Inferior parietal cortex (tissue), 1 donor: ENCODE results near the gene SZT2.
"Not testable (repeated sequence)": the region's sequence is repeated elsewhere in the genome, so short reads cannot be mapped to it uniquely, and the experiment has no call there.

ENCODE experiments used
- DNase-seq: peaks from one replicate; pipeline ENCODE4 v3.0.0-alpha.2; 2016; ENCODE audit errors: extremely low spot score

The SZT2 gene

GRCh38 chr1:43491061-43491460 is 101.4 kb downstream of the SZT2 start:
- no peak for DNase-seq

- no peak for DNase-seq
These were observed 103.1 kb downstream of the SZT2 start for GRCh38 chr1:43492826-43493225.

GRCh38 chr1:43493661-43494450 is 104.2 kb downstream of the SZT2 start:
- DNase-seq: no peak

- no peak for DNase-seq
These were observed 105.5 kb downstream of the SZT2 start for GRCh38 chr1:43495204-43495603.

- DNase-seq: no peak
These were observed 110.2 kb downstream of the SZT2 start for GRCh38 chr1:43499898-43500297.

- DNase-seq: not testable (repeated sequence)
These were observed 112.1 kb downstream of the SZT2 start for GRCh38 chr1:43501806-43502205.

- DNase-seq: no peak
These were observed 113.8 kb downstream of the SZT2 start for GRCh38 chr1:43503534-43503933.
